Activated CD8-positive, alpha-beta T cell treated with anti-CD3 and anti-CD28 coated beads for 36 hours (primary cell): ENCODE measurements around the gene ANKRD34A. TPM values are rescaled to one million over a fixed set of nuclear protein-coding genes. Genes with fewer than 3 reads are reported as not detected.

ENCODE experiments used
- ATAC-seq: fragments of 200-7000 bp; cut with Tn5 transposase; one replicate; pipeline ENCODE4 v1.10.0; 2021; ENCODE audit warnings: mild to moderate bottlenecking, moderate library complexity
- CTCF ChIA-PET: fragments of 350-600 bp; sonication (Branson Sonifier 250); formaldehyde crosslinking; loops from one replicate; lab custom pipeline; 2021; ENCODE audit warnings: antibody characterized with exemption; lab: Charles Lee
- POLR2A ChIA-PET: fragments of 350-600 bp; sonication (Branson Sonifier 250); formaldehyde crosslinking; loops from one replicate; lab custom pipeline; 2021; ENCODE audit warnings: antibody characterized with exemption; lab: Charles Lee
- DNase-seq: peaks from one replicate; pipeline ENCODE4 v3.0.0-alpha.2; 2020
- H3K27ac Mint-ChIP-seq: one replicate; pipeline ENCODE4 v1.8.0; 2021; ENCODE audit warnings: mild to moderate bottlenecking, mixed read lengths
- H3K27me3 Mint-ChIP-seq: one replicate; pipeline ENCODE4 v1.8.0; 2021; ENCODE audit warnings: mixed read lengths
- H3K36me3 Mint-ChIP-seq: one replicate; pipeline ENCODE4 v1.8.0; 2021; ENCODE audit warnings: low read depth, mixed read lengths
- H3K4me1 Mint-ChIP-seq: one replicate; pipeline ENCODE4 v1.8.0; 2021; ENCODE audit warnings: low read depth, mixed read lengths
- H3K4me3 Mint-ChIP-seq: one replicate; pipeline ENCODE4 v1.8.0; 2021; ENCODE audit warnings: mild to moderate bottlenecking, moderate library complexity, mixed read lengths
- H3K9me3 Mint-ChIP-seq: one replicate; pipeline ENCODE4 v1.8.0; 2021; ENCODE audit warnings: mixed read lengths
- intact Hi-C: fragments of 100-400 bp; cut with micrococcal nuclease; formaldehyde crosslinking; loops from one replicate; pipeline ENCODE4 v1.10.0; 2022
- total RNA-seq, 2 experiments: library from RNA; stranded (reverse); gene quantifications; one replicate each; pipeline ENCODE4 v1.2.3, GENCODE V29; 2021
- TF ChIP-seq, protein P1 (sequence below): fragments of 200-600 bp; IDR thresholded peaks from one replicate; pipeline ENCODE4 v1.8.0; 2022; ENCODE audit warnings: antibody characterized with exemption, mild to moderate bottlenecking

Gene ANKRD34A
- total RNA-seq, 2 experiments from 2014 or later: 6.6 to 7.7 TPM

DNA sequence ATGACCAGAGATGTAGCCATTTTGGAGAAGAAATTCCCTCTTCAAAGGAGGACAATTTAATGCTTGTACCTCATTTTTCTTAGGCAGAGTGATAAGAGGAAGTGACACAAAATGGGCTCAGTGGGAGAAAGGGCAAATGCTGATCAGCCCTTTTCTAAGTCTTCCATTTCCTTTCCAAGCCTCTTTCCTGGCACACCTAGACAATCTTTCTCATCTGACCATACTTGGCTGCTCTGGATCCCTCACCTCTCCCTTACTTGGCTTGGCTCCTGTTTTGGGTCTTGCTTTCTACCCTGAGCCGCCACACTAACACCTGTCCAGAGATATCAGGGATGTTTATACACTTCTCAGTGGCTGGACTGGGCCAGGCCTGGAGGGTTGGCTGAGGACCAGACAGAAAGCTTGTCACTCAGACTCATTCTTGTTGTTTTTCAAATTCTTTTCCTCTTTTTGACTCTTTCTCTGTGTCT lies 18.9 kb upstream of the ANKRD34A start:
- Mint-ChIP-seq H3K27me3 (no peaks in the 10 kb centered on the region), H3K9me3 (peaks cover 2% of the 10 kb centered on the region), H3K4me1 (peaks cover 57% of the 10 kb centered on the region), H3K27ac (no peak overlapping the region), H3K36me3 (no peaks in the 10 kb centered on the region), H3K4me3 (no peak overlapping the region)
- ChIA-PET POLR2A (interaction anchor here (0.6 to 14.1 kb wide), 6 partner anchors 10 to 69 kb away, joined by 3 to 446 read pairs (median 7); partner anchors contain the start of genes RBM8A and TXNIP), CTCF (interaction anchor here (1.2 to 8.7 kb wide), 3 partner anchors 9 to 24 kb away, joined by 3 to 247 read pairs (median 147); partner anchors contain the start of gene TXNIP)
- DNase-seq (no peak), ATAC-seq (no peak)
- intact Hi-C loops: no loop called here
- TF ChIP-seq, protein P1, sequence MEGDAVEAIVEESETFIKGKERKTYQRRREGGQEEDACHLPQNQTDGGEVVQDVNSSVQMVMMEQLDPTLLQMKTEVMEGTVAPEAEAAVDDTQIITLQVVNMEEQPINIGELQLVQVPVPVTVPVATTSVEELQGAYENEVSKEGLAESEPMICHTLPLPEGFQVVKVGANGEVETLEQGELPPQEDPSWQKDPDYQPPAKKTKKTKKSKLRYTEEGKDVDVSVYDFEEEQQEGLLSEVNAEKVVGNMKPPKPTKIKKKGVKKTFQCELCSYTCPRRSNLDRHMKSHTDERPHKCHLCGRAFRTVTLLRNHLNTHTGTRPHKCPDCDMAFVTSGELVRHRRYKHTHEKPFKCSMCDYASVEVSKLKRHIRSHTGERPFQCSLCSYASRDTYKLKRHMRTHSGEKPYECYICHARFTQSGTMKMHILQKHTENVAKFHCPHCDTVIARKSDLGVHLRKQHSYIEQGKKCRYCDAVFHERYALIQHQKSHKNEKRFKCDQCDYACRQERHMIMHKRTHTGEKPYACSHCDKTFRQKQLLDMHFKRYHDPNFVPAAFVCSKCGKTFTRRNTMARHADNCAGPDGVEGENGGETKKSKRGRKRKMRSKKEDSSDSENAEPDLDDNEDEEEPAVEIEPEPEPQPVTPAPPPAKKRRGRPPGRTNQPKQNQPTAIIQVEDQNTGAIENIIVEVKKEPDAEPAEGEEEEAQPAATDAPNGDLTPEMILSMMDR: no peak

DNA sequence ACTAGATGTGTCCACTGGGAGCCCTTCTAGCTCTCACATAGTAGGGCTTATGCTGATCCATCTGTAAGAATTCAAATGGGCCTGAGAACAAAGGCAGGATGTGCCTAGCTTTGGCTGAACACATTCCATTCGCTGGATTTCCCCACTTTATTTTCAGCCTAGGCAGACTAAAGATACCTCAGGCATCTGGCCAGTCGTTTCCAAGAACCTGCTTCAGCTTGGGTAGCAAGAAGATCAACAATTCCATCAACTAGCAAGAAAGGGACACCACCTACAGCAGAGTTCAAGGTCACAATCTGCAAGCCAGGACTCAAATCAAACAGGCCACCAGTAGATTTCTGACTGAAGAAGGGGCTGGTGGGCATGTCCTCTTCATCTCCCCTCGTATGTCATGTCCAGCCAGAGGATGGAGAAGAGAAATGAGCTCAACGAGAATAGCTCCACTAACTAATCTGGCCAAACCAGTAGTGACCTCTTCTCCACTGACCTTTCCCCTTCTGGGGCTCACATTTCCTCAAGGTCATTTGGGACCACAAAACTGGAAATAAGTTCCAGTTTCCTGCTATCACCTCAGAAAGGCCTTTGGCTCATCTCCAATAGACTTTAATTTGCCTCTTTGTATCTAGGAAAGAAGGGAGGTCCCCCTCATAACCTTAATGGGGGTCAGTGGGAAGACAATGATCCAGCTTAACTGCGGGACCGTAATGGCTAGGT lies 17.8 kb upstream of the ANKRD34A start:
- no peak for ATAC-seq
- H3K36me3 Mint-ChIP-seq: no peaks in the 10 kb centered on the region
- no peaks in the 10 kb centered on the region for H3K9me3 Mint-ChIP-seq
- H3K4me1 Mint-ChIP-seq: peaks cover 49% of the 10 kb centered on the region
- no peak overlapping the region for H3K4me3 Mint-ChIP-seq
- CTCF ChIA-PET: interaction anchor here (1.2 to 8.7 kb wide), 5 partner anchors 10 to 136 kb away, joined by 4 to 247 read pairs (median 13); partner anchors contain the start of genes NUDT17 and TXNIP
- POLR2A ChIA-PET: interaction anchor here (0.8 to 14.1 kb wide), 6 partner anchors 11 to 70 kb away, joined by 3 to 446 read pairs (median 7); partner anchors contain the start of genes ANKRD34A, POLR3GL, RBM8A and TXNIP
- H3K27me3 Mint-ChIP-seq: no peaks in the 10 kb centered on the region
- no peak for DNase-seq
- TF ChIP-seq, protein P1: no peak
- H3K27ac Mint-ChIP-seq: no peak overlapping the region
- intact Hi-C loops: no loop called here

DNA sequence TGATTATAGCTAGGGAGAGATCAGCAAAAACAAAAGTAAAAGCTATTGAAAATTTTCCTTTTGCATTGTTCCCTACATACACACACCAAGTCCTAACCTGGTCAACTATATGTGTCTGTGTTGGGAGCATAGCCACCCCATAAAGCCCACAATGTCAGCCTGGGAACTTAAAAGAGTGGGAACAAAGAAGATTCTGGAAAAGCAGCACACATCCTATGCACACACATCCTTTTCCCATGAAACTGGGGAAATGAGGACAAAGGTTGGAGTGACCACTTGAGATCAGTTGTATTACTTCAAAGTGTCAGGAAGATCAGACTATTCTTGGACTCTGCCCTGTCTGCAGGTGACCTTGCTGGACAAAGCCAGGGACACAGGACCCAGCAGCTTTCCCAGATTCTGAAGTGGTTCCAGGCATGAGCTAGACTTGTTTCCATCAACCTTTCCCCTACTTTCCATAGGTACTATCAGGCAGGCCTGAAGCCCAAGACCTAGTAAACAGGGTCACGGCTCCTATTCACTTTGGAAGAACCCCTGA lies 16.2 kb upstream of the ANKRD34A start:
- Mint-ChIP-seq H3K27me3 (no peaks in the 10 kb centered on the region), H3K4me3 (no peak overlapping the region), H3K36me3 (no peaks in the 10 kb centered on the region), H3K9me3 (no peaks in the 10 kb centered on the region), H3K27ac (no peak overlapping the region), H3K4me1 (peaks cover 43% of the 10 kb centered on the region)
- no peak for ATAC-seq
- POLR2A ChIA-PET: interaction anchor here (0.9 to 14.1 kb wide), 10 partner anchors 13 to 62 kb away, joined by 3 to 446 read pairs (median 12); partner anchors contain the start of genes ANKRD34A, LIX1L, PEX11B and POLR3GL
- CTCF ChIA-PET: interaction anchor here (0.9 to 8.7 kb wide), 9 partner anchors 12 to 135 kb away, joined by 3 to 247 read pairs (median 5); partner anchors contain the start of genes ANKRD34A, NUDT17, POLR3GL and RBM8A
- intact Hi-C loops: no loop called here
- TF ChIP-seq, protein P1: no peak
- no peak for DNase-seq

DNA sequence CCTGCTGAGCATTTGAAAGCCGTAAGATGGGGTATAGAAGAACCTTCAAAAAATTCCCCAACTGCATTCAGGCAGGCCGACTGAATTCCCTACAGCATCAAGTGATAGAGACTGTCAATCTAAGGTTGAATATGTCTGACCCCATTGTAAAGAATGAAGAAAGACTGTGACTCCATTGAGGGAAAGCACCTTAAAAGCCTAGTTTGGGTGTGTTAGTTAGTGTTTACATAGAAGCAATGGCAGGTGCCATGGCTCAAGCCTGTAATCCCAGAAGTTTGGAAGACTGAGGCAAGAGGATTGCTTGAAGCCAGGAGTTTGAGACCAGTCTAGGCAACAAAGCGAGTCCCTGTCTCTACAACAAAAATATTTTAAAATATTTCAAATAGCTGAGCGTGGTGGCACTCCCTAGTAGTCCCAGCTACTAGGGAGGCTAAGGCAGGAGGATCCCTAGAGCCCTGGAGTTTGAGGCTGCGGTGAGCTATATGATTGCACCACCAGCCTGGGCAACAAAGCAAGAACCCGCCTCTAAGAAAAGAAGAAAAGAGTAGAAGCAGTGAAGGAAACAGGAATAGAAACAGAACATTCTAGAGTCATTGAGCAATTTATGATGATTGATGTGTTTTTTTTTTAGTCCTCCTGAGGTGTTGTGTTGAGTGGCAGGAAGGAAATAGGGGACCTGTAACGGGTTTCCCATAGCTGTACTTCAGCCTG lies 15.5 kb upstream of the ANKRD34A start:
- Mint-ChIP-seq H3K9me3 (no peaks in the 10 kb centered on the region), H3K27me3 (no peaks in the 10 kb centered on the region), H3K36me3 (no peaks in the 10 kb centered on the region), H3K4me1 (peaks cover 41% of the 10 kb centered on the region), H3K4me3 (no peak overlapping the region), H3K27ac (no peak overlapping the region)
- TF ChIP-seq, protein P1: no peak
- ChIA-PET CTCF (interaction anchor here (1.1 to 8.7 kb wide), 15 partner anchors 12 to 135 kb away, joined by 3 to 247 read pairs (median 8); partner anchors contain the start of genes ANKRD34A, NUDT17, POLR3GL and RBM8A), POLR2A (interaction anchor here (0.9 to 14.1 kb wide), 11 partner anchors 13 to 72 kb away, joined by 3 to 446 read pairs (median 17); partner anchors contain the start of genes ANKRD34A, LIX1L, PEX11B and POLR3GL)
- DNase-seq (no peak), ATAC-seq (peak; percentile 18)
- intact Hi-C loops: loop anchor here (2.0 kb wide), 1 partner anchor 13 kb away; no protein-coding TSS in a partner anchor
